Measurements from ENCODE around the gene FBXO3. TPM values are rescaled to one million over a fixed set of nuclear protein-coding genes. Genes with fewer than 3 reads are reported as not detected.
"Not testable (repeated sequence)": the region's sequence is repeated elsewhere in the genome, so short reads cannot be mapped to it uniquely, and the experiment has no call there.

The FBXO3 gene, protein sequence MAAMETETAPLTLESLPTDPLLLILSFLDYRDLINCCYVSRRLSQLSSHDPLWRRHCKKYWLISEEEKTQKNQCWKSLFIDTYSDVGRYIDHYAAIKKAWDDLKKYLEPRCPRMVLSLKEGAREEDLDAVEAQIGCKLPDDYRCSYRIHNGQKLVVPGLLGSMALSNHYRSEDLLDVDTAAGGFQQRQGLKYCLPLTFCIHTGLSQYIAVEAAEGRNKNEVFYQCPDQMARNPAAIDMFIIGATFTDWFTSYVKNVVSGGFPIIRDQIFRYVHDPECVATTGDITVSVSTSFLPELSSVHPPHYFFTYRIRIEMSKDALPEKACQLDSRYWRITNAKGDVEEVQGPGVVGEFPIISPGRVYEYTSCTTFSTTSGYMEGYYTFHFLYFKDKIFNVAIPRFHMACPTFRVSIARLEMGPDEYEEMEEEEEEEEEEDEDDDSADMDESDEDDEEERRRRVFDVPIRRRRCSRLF
- 10 to 100 TPM; 16.5 to 17.7 TPM for total RNA-seq

DNA sequence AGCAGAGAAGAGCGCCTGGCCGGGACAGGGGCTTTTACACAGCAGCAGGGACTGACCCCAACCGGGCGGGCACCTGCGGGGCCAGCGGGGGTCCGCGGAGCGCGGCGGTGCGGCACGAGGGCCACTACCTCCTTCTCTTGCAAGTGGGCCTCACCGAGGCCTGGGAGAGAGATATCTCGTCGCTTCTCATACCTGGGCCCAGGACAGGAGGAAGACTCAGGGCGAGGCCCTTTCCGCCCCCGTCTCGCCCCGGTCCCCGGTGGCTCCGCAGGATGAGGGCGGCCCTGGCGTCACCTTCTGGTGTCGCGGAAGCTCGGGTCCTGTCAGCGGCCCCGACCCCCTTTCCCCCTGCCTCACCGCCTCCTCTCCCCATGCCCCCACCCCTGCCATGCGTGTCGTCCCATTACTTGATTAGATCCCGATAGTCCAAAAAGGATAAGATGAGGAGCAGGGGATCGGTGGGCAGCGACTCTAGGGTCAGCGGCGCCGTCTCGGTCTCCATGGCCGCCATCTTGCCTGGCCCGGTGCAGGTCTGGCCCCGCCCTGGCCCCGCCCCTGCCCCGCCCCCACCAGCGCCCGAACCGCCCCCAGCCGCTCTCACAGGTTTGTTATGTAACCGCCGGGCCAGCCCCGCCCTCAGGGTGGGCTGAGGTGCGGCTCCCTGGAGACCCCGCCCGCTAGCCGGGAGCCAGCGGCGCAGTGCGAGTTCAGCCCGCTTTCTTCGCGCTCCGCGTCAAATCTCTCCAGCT is at the start of gene FBXO3:
TSS of gene FBXO3 (minus strand) at position 534 of the 749 bp plus-strand sequence. CDS start at position 511, 23 bp downstream.
- H3K36me3 Mint-ChIP-seq: peaks cover 9% of the 10 kb centered on the region
- peaks cover 8% of the 10 kb centered on the region for H3K27me3 Mint-ChIP-seq
- peak within 1 kb of the TSS; percentile 89 for H3K27ac Mint-ChIP-seq
- H3K4me3 Mint-ChIP-seq: peak within 1 kb of the TSS; percentile 95
- CTCF ChIA-PET: interaction anchor here (0.6 to 1.0 kb wide), 3 partner anchors 31 to 65 kb away, joined by 3 to 5 read pairs (median 3); no protein-coding TSS in a partner anchor
- H3K9me3 Mint-ChIP-seq: no peaks in the 10 kb centered on the region
- intact Hi-C loops (cut with micrococcal nuclease): loop anchor here (1.0 to 10.0 kb wide), 5 partner anchors 39 to 729 kb away; partner anchors contain the start of genes ABTB2 and C11orf91
- peaks cover 48% of the 10 kb centered on the region for H3K4me1 Mint-ChIP-seq (ENCODE audit: low read depth)
- DNase-seq: peak; percentile 84
- POLR2A ChIA-PET: no interaction called here

DNA sequence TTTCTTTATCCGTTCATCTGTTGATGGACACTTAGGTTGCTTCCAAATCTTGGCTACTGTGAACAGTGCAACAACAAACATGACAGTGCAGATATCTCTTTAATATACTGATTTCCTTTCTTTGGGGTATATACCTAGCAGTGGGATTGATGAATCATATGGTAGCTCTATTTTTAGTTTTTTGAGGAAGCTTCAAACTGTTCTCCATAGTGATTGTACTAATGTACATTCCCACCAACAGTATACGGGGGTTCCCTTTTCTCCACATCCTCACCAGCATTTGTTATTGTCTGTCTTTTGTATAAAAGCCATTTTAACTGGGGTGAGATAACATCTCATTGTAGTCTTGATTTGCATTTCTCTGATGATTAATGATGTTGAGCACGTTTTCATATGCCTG is 48.7 kb upstream of the FBXO3 start:
- CTCF ChIA-PET: interaction anchor here (9.9 kb wide), 1 partner anchor 16 kb away, joined by 102 read pairs; no protein-coding TSS in a partner anchor

DNA sequence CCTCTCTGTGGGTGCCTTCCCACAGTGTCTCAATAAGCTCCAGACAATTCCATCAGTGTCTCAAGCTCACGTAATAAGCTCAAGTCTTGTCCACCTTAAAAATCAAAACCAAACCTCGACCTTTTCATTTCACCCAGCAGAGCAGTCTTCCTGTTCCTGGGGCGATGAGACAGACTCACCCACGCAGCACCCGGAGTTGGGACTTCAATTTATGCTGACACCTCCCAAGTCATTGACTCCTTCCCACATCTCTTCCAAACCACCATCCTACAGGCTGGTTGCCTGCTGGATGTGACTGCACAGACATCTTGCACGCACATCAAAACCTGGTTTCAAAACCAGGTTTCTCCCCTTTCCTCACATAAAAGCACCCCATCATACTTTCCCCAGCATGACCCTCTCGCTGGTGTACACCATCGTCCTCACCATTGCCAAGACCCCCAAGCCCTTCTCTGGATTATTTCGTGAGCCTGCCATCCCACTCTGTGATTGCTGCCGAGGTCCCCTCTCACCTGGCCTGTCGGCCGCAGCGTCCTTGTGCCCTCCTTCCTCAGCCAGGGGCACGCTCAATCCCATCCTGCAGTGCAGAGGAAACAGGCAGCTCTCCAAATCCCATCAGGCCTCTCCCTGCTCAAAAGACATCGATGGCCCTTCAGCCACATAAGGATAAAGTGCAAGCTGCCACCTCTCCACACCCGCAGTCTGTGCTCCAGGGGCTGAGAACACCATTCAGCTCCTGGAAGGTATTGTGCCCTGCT is 45.1 kb upstream of the FBXO3 start:
- Mint-ChIP-seq H3K4me3 (no peak overlapping the region), H3K9me3 (no peaks in the 10 kb centered on the region), H3K27ac (no peak overlapping the region), H3K27me3 (peaks cover 14% of the 10 kb centered on the region), H3K4me1 (ENCODE audit: low read depth) (no peaks in the 10 kb centered on the region), H3K36me3 (no peaks in the 10 kb centered on the region)
- POLR2A ChIA-PET: no interaction called here
- DNase-seq: no peak
- CTCF ChIA-PET: interaction anchor here (1.8 kb wide), 1 partner anchor 10 kb away, joined by 5 read pairs; no protein-coding TSS in a partner anchor
- intact Hi-C loops (cut with micrococcal nuclease): no loop called here

More for the DNA sequence above, 48.7 kb upstream of the FBXO3 start:
- H3K36me3 Mint-ChIP-seq; H3K27ac Mint-ChIP-seq; H3K4me3 Mint-ChIP-seq; intact Hi-C loops (cut with micrococcal nuclease); POLR2A ChIA-PET; H3K4me1 Mint-ChIP-seq (ENCODE audit: low read depth); DNase-seq; H3K9me3 Mint-ChIP-seq: not testable (repeated sequence)
- peaks cover 30% of the 10 kb centered on the region for H3K27me3 Mint-ChIP-seq

DNA sequence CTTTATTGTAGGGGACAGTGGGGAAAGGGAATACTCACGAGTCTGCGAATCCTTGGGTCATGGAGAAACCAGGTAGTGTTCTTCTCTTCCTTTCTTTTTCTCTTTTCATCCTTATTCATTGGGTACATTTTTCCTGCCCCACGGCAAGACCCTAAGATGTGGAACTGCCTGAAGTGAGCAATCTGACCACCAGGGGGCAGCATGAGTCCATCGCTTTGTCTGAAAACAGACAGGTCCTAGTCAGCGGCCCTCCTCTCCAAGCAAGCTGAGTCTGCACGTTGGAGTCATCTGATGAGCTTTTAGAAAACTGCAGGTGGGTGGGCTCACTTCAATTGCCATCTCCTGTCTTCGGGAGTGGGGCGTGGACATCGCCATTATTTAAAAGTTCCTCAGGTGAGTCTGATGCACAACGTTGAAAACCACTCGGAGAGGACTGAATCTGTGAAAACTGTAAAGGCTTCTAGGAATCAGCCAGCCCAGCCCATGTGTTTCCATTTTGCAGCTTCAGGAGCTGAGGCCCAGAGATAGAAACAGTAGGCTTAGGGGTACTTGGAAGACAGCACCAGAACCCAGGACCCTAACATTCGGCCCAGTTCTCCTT is 34.0 kb upstream of the FBXO3 start:
- H3K4me1 Mint-ChIP-seq (ENCODE audit: low read depth): peaks cover 1% of the 10 kb centered on the region
- H3K27me3 Mint-ChIP-seq: peaks cover 6% of the 10 kb centered on the region
- intact Hi-C loops (cut with micrococcal nuclease): loop anchor here (1.0 kb wide), 1 partner anchor 21 kb away; no protein-coding TSS in a partner anchor
- ChIA-PET CTCF (interaction anchor here (0.6 to 6.5 kb wide), 26 partner anchors 8 to 800 kb away, joined by 3 to 102 read pairs (median 3); partner anchors contain the start of gene NAT10), POLR2A (no interaction called here)
- peak; percentile 89 for DNase-seq
- H3K4me3 Mint-ChIP-seq: no peak overlapping the region
- H3K27ac Mint-ChIP-seq: no peak overlapping the region
- no peaks in the 10 kb centered on the region for H3K36me3 Mint-ChIP-seq
- H3K9me3 Mint-ChIP-seq: no peaks in the 10 kb centered on the region

DNA sequence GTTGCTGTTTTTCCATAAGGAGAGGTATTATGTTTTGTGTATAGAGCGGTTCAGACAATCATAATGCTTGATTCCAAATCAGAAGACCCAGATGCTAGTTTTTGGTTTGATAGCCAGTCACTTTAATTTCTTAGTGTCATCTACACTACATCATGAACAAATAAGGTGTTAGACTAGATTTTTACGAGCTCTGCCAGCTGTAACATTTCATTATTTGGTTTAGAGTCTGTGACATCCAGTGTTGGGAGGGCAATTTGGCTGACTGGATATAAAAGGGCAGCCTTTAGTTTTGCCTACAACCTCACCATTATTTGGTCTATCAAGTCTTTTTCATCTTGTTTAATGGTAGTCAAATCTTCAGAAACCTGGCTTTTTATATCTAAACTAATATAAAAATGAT is 30.2 kb upstream of the FBXO3 start:
- H3K36me3 Mint-ChIP-seq: no peaks in the 10 kb centered on the region
- no peak for DNase-seq
- no peak overlapping the region for H3K4me3 Mint-ChIP-seq
- peaks cover 35% of the 10 kb centered on the region for H3K27me3 Mint-ChIP-seq
- POLR2A ChIA-PET: no interaction called here
- H3K4me1 Mint-ChIP-seq (ENCODE audit: low read depth): peaks cover 9% of the 10 kb centered on the region
- no peak overlapping the region for H3K27ac Mint-ChIP-seq
- no peaks in the 10 kb centered on the region for H3K9me3 Mint-ChIP-seq
- CTCF ChIA-PET: interaction anchor here (1.0 to 6.5 kb wide), 5 partner anchors 12 to 184 kb away, joined by 3 to 102 read pairs (median 4); no protein-coding TSS in a partner anchor
- intact Hi-C loops (cut with micrococcal nuclease): loop anchor here (5.0 kb wide), 1 partner anchor 553 kb away; the partner anchor contains the start of gene ABTB2

DNA sequence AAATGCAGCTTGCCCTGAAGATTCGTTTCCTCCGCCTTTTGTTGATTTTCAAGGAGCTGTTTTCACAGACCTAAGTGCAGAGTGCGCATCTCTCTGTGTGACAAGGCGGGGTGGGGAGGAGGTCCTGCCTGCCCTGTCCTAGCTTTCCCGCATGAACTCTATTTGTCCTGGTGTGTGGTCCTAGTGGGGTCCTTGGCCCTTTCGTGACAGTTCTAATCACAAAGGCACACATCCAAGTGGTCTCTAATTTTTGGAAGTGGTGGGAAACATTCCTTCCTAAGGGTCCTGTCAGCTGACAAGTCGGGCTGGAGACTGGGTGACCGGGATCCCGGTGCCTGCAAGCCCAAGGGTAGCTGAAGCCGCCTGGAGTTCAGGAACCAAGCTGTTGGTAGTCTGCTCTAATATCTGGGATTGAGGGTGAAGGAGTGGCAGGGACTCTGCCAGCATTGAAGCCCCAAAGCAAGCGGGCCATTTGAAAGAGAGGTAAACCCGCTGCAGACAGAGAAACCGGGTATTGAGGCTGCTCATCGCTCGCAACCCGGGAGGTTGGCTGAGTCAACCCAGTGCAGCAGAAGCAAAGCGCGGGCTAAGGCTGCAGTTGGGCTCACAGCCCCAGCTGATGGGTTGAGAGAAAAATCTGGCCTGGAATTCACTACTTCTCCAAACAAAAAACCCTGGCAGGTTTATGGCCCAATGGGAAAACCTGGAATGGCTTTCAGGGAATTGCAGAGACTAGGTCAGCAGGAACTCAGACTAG is 28.1 kb upstream of the FBXO3 start:
- Mint-ChIP-seq H3K27me3 (peaks cover 38% of the 10 kb centered on the region), H3K4me3 (no peak overlapping the region), H3K9me3 (no peaks in the 10 kb centered on the region), H3K27ac (no peak overlapping the region), H3K36me3 (no peaks in the 10 kb centered on the region), H3K4me1 (ENCODE audit: low read depth) (peaks cover 8% of the 10 kb centered on the region)
- intact Hi-C loops (cut with micrococcal nuclease): loop anchor here (5.0 kb wide), 1 partner anchor 555 kb away; the partner anchor contains the start of gene ABTB2
- CTCF ChIA-PET: no interaction called here
- POLR2A ChIA-PET: no interaction called here
- DNase-seq: peak; percentile 49

DNA sequence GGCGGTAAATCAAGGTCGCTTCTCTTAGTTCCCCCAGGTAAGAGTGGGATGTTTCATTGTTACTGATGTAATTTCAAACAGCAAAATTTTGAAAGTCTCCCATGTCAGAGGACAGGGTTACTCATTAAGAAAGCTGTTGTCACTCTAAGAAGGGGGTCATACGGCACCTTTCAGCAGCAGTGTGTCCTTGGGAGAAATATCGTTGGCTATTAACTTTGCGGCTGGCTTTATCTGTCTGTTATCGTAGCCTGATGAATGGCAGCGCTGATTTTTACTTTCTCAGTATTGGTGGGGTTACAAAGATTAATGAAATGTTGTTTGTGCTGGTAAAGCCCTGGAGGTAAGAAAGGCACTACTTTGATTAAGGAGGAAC is 27.5 kb upstream of the FBXO3 start:
- Mint-ChIP-seq H3K9me3 (no peaks in the 10 kb centered on the region), H3K27ac (no peak overlapping the region), H3K4me1 (ENCODE audit: low read depth) (peaks cover 8% of the 10 kb centered on the region), H3K4me3 (no peak overlapping the region), H3K27me3 (peaks cover 42% of the 10 kb centered on the region), H3K36me3 (no peaks in the 10 kb centered on the region)
- intact Hi-C loops (cut with micrococcal nuclease): loop anchor here (5.0 kb wide), 1 partner anchor 555 kb away; the partner anchor contains the start of gene ABTB2
- DNase-seq: no peak
- CTCF ChIA-PET: no interaction called here
- POLR2A ChIA-PET: no interaction called here

DNA sequence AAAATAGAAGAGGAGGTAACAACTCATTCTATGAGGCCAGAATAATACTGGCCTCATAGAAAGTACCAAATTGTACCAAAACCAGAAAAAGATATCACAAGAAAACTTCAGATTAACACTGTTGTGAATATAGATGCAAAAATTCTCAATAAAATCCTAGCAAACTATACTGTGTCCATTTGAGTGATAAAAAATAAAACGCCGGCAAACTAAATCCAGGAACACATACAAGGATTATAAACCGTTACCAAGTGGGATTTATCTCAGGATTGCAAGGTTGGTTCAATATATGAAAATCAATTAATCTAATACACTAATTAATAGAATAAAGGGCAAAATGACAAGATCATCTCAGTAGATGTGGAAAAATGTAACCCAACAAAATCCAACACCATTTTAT is 23.6 kb upstream of the FBXO3 start:
- Mint-ChIP-seq H3K4me1 (ENCODE audit: low read depth) (peaks cover 8% of the 10 kb centered on the region), H3K27me3 (peaks cover 51% of the 10 kb centered on the region), H3K27ac (no peak overlapping the region), H3K9me3 (no peaks in the 10 kb centered on the region), H3K36me3 (no peaks in the 10 kb centered on the region), H3K4me3 (no peak overlapping the region)
- no peak for DNase-seq
- POLR2A ChIA-PET: no interaction called here
- CTCF ChIA-PET: no interaction called here
- intact Hi-C loops (cut with micrococcal nuclease): no loop called here

- POLR2A ChIA-PET: no interaction called here
- peaks cover 36% of the 10 kb centered on the region for H3K27me3 Mint-ChIP-seq
- H3K27ac Mint-ChIP-seq: no peak overlapping the region
- CTCF ChIA-PET: no interaction called here
- intact Hi-C loops (cut with micrococcal nuclease): no loop called here
- no peak overlapping the region for H3K4me3 Mint-ChIP-seq
- no peaks in the 10 kb centered on the region for H3K36me3 Mint-ChIP-seq
- no peak for DNase-seq
- peaks cover 3% of the 10 kb centered on the region for H3K4me1 Mint-ChIP-seq (ENCODE audit: low read depth)
- no peaks in the 10 kb centered on the region for H3K9me3 Mint-ChIP-seq
These were observed 15.7 kb upstream of the FBXO3 start for GRCh38 chr11:33790040-33790439.

DNA sequence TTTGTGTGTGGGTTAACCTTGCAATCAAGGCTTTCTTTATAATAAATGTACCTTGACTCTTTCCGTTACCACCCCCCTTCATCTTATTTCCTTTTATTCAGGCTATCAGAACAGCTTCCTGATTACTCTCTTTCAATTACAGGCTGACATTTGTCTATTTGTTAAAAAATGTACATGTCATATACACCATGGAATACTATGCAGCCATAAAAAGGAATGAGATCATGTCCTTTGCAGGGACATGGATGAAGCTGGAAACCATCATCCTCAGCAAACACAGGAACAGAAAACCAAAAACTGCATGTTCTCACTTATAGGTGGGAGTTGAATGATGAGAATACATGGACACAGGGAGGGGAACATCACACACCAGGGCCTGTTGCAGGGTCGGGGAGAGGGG is 13.8 kb upstream of the FBXO3 start:
- H3K27me3 Mint-ChIP-seq: peaks cover 38% of the 10 kb centered on the region
- H3K27ac Mint-ChIP-seq; H3K4me1 Mint-ChIP-seq (ENCODE audit: low read depth); H3K4me3 Mint-ChIP-seq; intact Hi-C loops (cut with micrococcal nuclease); H3K9me3 Mint-ChIP-seq; DNase-seq; H3K36me3 Mint-ChIP-seq; POLR2A ChIA-PET; CTCF ChIA-PET: not testable (repeated sequence)

DNA sequence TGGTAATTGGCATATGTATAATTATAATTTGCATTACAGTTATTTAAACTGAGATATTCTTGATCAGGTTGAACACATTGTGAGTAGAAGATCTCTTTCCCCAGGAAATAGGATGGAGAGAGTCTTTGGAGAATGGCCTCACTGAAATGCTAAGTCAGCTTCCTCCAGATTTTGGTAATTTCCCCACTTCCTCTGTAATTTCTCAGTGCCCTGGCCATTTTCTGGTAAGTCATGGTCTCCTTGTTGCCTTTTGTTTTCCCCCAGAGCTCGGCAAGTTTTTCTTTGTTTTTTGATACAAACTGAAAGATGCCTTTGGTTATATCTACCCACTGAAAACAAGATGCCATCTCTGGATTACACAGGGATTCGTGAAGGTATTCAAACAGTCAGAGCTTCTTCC is 12.8 kb upstream of the FBXO3 start:
- ChIA-PET CTCF (interaction anchor here (1.3 kb wide), 1 partner anchor 21 kb away, joined by 7 read pairs; no protein-coding TSS in a partner anchor), POLR2A (no interaction called here)

More for the DNA sequence above, 12.8 kb upstream of the FBXO3 start:
- no peaks in the 10 kb centered on the region for H3K36me3 Mint-ChIP-seq
- no peak overlapping the region for H3K27ac Mint-ChIP-seq
- peaks cover 32% of the 10 kb centered on the region for H3K27me3 Mint-ChIP-seq
- H3K9me3 Mint-ChIP-seq: no peaks in the 10 kb centered on the region
- peaks cover 3% of the 10 kb centered on the region for H3K4me1 Mint-ChIP-seq (ENCODE audit: low read depth)
- intact Hi-C loops (cut with micrococcal nuclease): no loop called here
- DNase-seq: no peak
- H3K4me3 Mint-ChIP-seq: no peak overlapping the region
